HepG2 (cell line): Measurements from ENCODE around the gene RAPGEFL1. TPM values are rescaled to one million over a fixed set of nuclear protein-coding genes. Genes with fewer than 3 reads are reported as not detected.

Experiments
- ARNTL ChIP-seq: sonication (generic); formaldehyde crosslinking; IDR thresholded peaks from 2 replicates; pipeline ENCODE4 v1.4.0; 2020; ENCODE audit warnings: mild to moderate bottlenecking, missing genetic modification reagents
- GTF3A ChIP-seq: sonication (generic); formaldehyde crosslinking; conservative IDR thresholded peaks from 2 replicates; pipeline ENCODE4 v1.4.0; 2020; ENCODE audit warnings: mild to moderate bottlenecking, missing genetic modification reagents
- HOXA9 ChIP-seq: sonication (generic); formaldehyde crosslinking; IDR thresholded peaks from 2 replicates; pipeline ENCODE4 v1.8.1; 2022; ENCODE audit warnings: missing genetic modification reagents, mild to moderate bottlenecking, moderate library complexity, borderline replicate concordance
- HOXD1 ChIP-seq: sonication (generic); formaldehyde crosslinking; IDR thresholded peaks from 2 replicates; pipeline ENCODE4 v1.5.0; 2020; ENCODE audit warnings: missing genetic modification reagents
- KDM1A ChIP-seq: IDR thresholded peaks from 2 replicates; pipeline ENCODE4 v1.6.1; 2016; ENCODE audit warnings: missing compliant biosample characterization
- KLF13 ChIP-seq: sonication (generic); formaldehyde crosslinking; IDR thresholded peaks from 2 replicates; pipeline ENCODE4 v1.4.0; 2020; ENCODE audit warnings: mild to moderate bottlenecking, missing genetic modification reagents
- MEIS1 ChIP-seq: sonication (generic); formaldehyde crosslinking; IDR thresholded peaks from 2 replicates; pipeline ENCODE4 v1.9.0; 2021; ENCODE audit warnings: mild to moderate bottlenecking, missing genetic modification reagents, moderate library complexity, borderline replicate concordance
- NFE2 ChIP-seq: sonication (generic); formaldehyde crosslinking; IDR thresholded peaks from 2 replicates; pipeline ENCODE4 v1.4.0; 2020; ENCODE audit warnings: missing genetic modification reagents
- NR2F1 ChIP-seq, 2 experiments: fragments of 450-650 bp in 1 of 2; formaldehyde crosslinking in 1 of 2; IDR thresholded peaks; 2 replicates each; pipeline versions ENCODE4 v1.5.0 to v1.6.1; 2016 to 2020; ENCODE audit warnings: mild to moderate bottlenecking in 1 of 2, missing compliant biosample characterization in 1 of 2, missing genetic modification reagents in 1 of 2, moderate library complexity in 1 of 2
- RBM22 ChIP-seq: fragments of 200-400 bp; formaldehyde crosslinking; optimal IDR thresholded peaks from 2 replicates; pipeline ENCODE3; 2017; ENCODE audit warnings: mild to moderate bottlenecking, low read length, moderate library complexity
- RFXANK ChIP-seq: IDR thresholded peaks from 2 replicates; pipeline ENCODE4 v1.6.1; 2016
- RFXAP ChIP-seq: sonication (generic); formaldehyde crosslinking; IDR thresholded peaks from 2 replicates; pipeline ENCODE4 v1.4.0; 2020; ENCODE audit warnings: missing genetic modification reagents, borderline replicate concordance
- RXRA ChIP-seq: sonication (generic); formaldehyde crosslinking; IDR thresholded peaks from 2 replicates; pipeline ENCODE4 v1.5.1; 2020; ENCODE audit warnings: missing genetic modification reagents
- SNRNP70 ChIP-seq: fragments of 200-400 bp; formaldehyde crosslinking; IDR thresholded peaks from 2 replicates; pipeline ENCODE4 v1.6.1; 2017; ENCODE audit warnings: mild to moderate bottlenecking, low read depth, low read length, moderate library complexity
- TARDBP ChIP-seq: sonication (generic); formaldehyde crosslinking; IDR thresholded peaks from 2 replicates; pipeline ENCODE4 v1.8.0; 2022; ENCODE audit warnings: mild to moderate bottlenecking, missing genetic modification reagents
- USF2 ChIP-seq, 2 experiments: sonication (generic) in 1 of 2; formaldehyde crosslinking in 1 of 2; IDR thresholded peaks; 2 replicates each; pipeline versions ENCODE4 v1.5.1 to v1.6.1; 2011 to 2020; ENCODE audit warnings: borderline replicate concordance in 1 of 2, low read depth in 1 of 2, low read length in 1 of 2, mild to moderate bottlenecking in 1 of 2, missing genetic modification reagents in 1 of 2, moderate library complexity in 1 of 2
- XBP1 ChIP-seq: sonication (generic); formaldehyde crosslinking; IDR thresholded peaks from 2 replicates; pipeline ENCODE4 v1.5.0; 2020; ENCODE audit warnings: missing genetic modification reagents
- ZBTB38 ChIP-seq: sonication (generic); formaldehyde crosslinking; IDR thresholded peaks from 2 replicates; pipeline ENCODE4 v1.5.1; 2020; ENCODE audit warnings: mild to moderate bottlenecking, missing genetic modification reagents
- ZNF24 ChIP-seq: fragments of 450-650 bp; IDR thresholded peaks from 2 replicates; pipeline ENCODE4 v1.6.1; 2017; ENCODE audit warnings: antibody characterized with exemption, mild to moderate bottlenecking
- ZNF251 ChIP-seq: sonication (generic); formaldehyde crosslinking; IDR thresholded peaks from 2 replicates; pipeline ENCODE4 v1.9.0; 2021; ENCODE audit warnings: mild to moderate bottlenecking, missing genetic modification reagents
- ZNF280B ChIP-seq: sonication (generic); formaldehyde crosslinking; IDR thresholded peaks from 2 replicates; pipeline ENCODE4 v1.5.0; 2020; ENCODE audit warnings: missing genetic modification reagents, mild to moderate bottlenecking, borderline replicate concordance
- ZNF296 ChIP-seq: sonication (generic); formaldehyde crosslinking; conservative IDR thresholded peaks from 2 replicates; pipeline ENCODE4 v1.5.0; 2020; ENCODE audit warnings: mild to moderate bottlenecking, missing genetic modification reagents
- ZNF563 ChIP-seq: sonication (generic); formaldehyde crosslinking; IDR thresholded peaks from 2 replicates; pipeline ENCODE4 v1.8.0; 2022; ENCODE audit warnings: mild to moderate bottlenecking, moderate library complexity, missing genetic modification reagents
- ZNF850 ChIP-seq: sonication (generic); formaldehyde crosslinking; conservative IDR thresholded peaks from 2 replicates; pipeline ENCODE4 v1.9.0; 2021; ENCODE audit warnings: mild to moderate bottlenecking, missing genetic modification reagents
- polyA plus RNA-seq, 8 experiments: library from polyadenylated mRNA; depleted of rRNA in 3 of 8; stranded (reverse) in 7 of 8; unstranded in 1 of 8; fragments of >200 nt; fragmentation: Illumina TruSeq in 4 of 8; extraction: Trizol in 4 of 8; gene quantifications; 2 replicates each; pipeline versions ENCODE4 v1.2.1 to v1.2.3, GENCODE V29; 2011 to 2016; ENCODE audit warnings: low read depth in 4 of 8, missing spikeins in 1 of 8, mixed read lengths in 1 of 8; ENCODE audit not compliant: insufficient read depth in 1 of 8
- total RNA-seq, 5 experiments: library from RNA; depleted of rRNA; stranded (reverse); fragments of >200 nt; fragmentation: Illumina TruSeq; extraction: Trizol; gene quantifications; 2 replicates each; pipeline ENCODE4 v1.2.3, GENCODE V29; 2016; ENCODE audit warnings: low read depth in 1 of 5
- TF ChIP-seq, protein P1 (sequence below): IDR thresholded peaks from 2 replicates; pipeline ENCODE4 v1.6.1; 2016; ENCODE audit warnings: missing compliant biosample characterization, missing genetic modification reagents, borderline replicate concordance

Gene RAPGEFL1
- total and polyA plus RNA-seq, 2 of the 13 experiments (the other 11 are each of a cell fraction or from before 2014, with no cell fraction given), result 4.5 to 7.8 TPM

DNA sequence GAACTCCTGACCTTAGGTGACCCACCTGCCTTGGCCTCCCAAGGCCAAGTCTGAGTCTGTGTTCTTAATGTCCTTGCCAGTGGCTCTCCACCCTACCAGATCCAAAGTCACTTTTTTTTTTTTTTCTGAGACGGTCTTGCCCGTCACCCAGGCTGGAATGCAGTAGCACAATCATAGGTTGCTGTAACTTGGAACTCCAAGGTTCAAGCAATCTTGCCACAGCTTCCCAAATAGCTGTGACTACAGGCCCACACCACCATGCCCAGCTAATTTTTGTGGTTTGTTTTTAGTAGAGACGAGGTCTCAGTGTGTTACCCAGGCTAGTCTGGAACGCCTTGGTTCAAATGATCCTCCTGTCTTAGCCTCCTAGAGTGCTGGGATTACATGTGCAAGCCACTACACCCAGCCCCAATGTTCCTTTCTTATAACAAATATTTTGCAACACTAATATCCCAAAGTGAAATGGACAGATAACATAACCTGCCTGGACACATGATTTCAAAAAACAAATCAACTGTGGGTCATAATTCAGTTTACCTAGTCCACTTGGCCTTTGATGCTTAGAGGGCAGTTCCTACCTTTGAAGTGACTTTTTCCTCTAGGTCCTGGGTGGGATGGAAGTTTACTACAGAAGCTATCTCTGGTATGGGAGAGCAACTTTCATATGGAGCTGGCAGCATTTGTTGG, 4.0 kb upstream of the RAPGEFL1 start (continued):
- TF ChIP-seq NR2F1 (CRISPR knock-in tag; IDR thresholded peaks at IDR 0.05), result peak; percentile 21 to 36; a peak in 1 of 4 replicates
- no peak for TF ChIP-seq ZNF280B
- TF ChIP-seq RFXANK, result no peak
- TF ChIP-seq, protein P1, sequence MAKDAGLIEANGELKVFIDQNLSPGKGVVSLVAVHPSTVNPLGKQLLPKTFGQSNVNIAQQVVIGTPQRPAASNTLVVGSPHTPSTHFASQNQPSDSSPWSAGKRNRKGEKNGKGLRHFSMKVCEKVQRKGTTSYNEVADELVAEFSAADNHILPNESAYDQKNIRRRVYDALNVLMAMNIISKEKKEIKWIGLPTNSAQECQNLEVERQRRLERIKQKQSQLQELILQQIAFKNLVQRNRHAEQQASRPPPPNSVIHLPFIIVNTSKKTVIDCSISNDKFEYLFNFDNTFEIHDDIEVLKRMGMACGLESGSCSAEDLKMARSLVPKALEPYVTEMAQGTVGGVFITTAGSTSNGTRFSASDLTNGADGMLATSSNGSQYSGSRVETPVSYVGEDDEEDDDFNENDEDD (CRISPR knock-in tag), result no peak
- no peak for TF ChIP-seq USF2 (IDR thresholded peaks at IDR 0.05; ENCODE audit: low read depth, low read length)
- TF ChIP-seq USF2 (CRISPR knock-in tag; IDR thresholded peaks at IDR 0.05; ENCODE audit: borderline replicate concordance), result no peak
- no peak for TF ChIP-seq HOXD1 (CRISPR knock-in tag)
- no peak; the same call in 1 of the 2 replicates for TF ChIP-seq KDM1A (CRISPR knock-in tag)
- no peak for TF ChIP-seq MEIS1
- no peak for TF ChIP-seq ZNF850 (CRISPR knock-in tag)
- no peak for TF ChIP-seq NFE2 (CRISPR knock-in tag)
- TF ChIP-seq RBM22, result peak; percentile 17
- no peak for TF ChIP-seq HOXA9 (CRISPR knock-in tag)
- TF ChIP-seq ZBTB38 (CRISPR knock-in tag), result no peak
- no peak for TF ChIP-seq KLF13 (CRISPR knock-in tag)
- TF ChIP-seq RFXAP (CRISPR knock-in tag), result 0 out of 2 replicates have a peak, but pooled peaks have one; percentile 21
- TF ChIP-seq TARDBP, result peak; percentile 69
- TF ChIP-seq GTF3A (CRISPR knock-in tag), result no peak
- no peak for TF ChIP-seq XBP1 (CRISPR knock-in tag)
- TF ChIP-seq ARNTL (CRISPR knock-in tag), result peak; percentile 87
- TF ChIP-seq RXRA (CRISPR knock-in tag), result no peak
- TF ChIP-seq ZNF296 (CRISPR knock-in tag), result no peak
- TF ChIP-seq SNRNP70, result no peak
- no peak for TF ChIP-seq ZNF563 (CRISPR knock-in tag)
- TF ChIP-seq ZNF24, result no peak
- TF ChIP-seq ZNF251 (CRISPR knock-in tag), result no peak
